Lung microvascular endothelial cell (primary cell): ENCODE data around the gene GPR101. TPM values are rescaled to one million over a fixed set of nuclear protein-coding genes. Genes with fewer than 3 reads are reported as not detected.

Experiments used
- DNase-seq, 2 donors: peaks; one replicate each; pipeline versions ENCODE4 v3.0.0 to v3.0.0-alpha.2; 2010; ENCODE audit warnings: low read depth in 2 of 2
- total RNA-seq: library from RNA; depleted of rRNA; stranded (reverse); fragments of >200 nt; gene quantifications from 2 replicates; pipeline ENCODE4 v1.2.1, GENCODE V29; 2014

The GPR101 gene, protein sequence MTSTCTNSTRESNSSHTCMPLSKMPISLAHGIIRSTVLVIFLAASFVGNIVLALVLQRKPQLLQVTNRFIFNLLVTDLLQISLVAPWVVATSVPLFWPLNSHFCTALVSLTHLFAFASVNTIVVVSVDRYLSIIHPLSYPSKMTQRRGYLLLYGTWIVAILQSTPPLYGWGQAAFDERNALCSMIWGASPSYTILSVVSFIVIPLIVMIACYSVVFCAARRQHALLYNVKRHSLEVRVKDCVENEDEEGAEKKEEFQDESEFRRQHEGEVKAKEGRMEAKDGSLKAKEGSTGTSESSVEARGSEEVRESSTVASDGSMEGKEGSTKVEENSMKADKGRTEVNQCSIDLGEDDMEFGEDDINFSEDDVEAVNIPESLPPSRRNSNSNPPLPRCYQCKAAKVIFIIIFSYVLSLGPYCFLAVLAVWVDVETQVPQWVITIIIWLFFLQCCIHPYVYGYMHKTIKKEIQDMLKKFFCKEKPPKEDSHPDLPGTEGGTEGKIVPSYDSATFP
- total RNA-seq = not detected in 2 replicates

DNA sequence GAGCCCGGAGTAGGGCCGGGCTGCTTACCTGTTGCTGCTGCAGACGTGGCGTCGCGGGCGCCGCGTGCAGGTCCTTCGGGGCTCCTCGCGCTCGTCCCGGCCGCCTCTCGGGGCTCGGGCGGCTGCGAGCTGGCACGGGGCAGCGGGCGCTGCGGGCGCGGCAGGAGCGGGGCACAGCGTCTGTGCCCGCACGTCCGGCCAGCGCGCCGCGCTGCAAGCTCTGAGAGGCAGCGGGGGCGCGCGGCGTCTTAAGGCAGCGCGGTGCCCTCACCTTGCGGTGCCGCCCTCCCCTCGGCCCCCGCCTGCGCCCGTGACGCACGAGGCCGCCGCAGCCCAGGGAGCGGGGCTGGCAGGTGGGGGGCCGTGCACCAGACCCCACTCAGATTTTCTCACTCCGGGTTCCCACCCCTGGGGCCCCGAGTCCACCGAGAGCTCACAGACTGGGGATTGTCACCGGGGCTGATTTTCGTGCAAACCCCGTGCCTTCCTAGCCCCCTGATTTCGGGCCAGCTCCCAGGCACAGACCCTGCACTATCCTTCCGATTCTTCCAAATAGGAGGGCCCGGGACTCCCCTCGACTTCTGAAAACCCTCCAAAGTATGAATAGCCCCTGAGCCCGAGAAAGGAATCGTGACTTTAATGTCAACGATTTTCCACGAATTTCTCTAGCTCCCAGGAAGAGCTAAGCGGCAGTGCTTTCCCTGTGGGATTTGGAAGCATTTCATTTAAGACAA lies at the start of gene GPR101:
TSS of gene GPR101 (minus strand) at position 222 of the 734 bp plus-strand sequence. CDS start 2,321 bp downstream, outside the sequence.
- DNase-seq = no peak

DNA sequence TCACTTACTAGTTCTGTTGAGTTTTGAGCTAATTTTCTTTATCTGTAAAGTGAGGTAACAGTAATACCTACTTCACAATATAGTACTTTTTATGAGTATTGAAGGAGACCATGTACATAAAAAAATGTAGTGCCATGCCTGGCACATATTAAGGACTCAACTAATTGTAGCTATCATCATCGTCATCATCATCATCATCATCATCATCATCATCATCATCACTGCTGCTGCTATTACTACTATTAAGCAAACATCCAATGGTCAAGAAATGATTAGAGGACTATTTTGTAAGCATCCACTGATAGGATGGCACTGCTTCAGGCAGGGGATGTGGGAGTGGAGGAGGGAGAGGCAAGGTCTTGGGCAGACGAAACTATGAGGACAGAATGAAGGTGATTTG lies 47.4 kb upstream of the GPR101 start:
- DNase-seq = no peak

DNA sequence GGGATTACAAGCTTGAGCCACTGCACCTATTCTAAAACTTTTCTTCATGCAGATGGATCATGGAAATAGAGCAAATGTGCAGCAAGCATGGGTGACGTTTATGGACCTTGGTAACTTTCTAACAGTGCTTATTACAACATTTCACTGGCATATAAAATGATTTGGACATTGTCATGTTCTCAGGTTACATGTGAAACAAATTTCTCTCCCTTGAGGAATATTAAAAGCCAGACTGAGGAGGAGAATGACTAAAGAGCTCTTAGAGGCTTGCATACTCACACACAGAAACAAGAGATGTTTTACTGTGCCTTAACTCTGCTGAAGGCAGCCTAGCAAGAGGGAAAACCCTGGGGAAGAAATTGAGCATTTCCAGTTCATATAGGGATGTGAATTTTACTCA lies 38.6 kb upstream of the GPR101 start:
- no peak for DNase-seq

DNA sequence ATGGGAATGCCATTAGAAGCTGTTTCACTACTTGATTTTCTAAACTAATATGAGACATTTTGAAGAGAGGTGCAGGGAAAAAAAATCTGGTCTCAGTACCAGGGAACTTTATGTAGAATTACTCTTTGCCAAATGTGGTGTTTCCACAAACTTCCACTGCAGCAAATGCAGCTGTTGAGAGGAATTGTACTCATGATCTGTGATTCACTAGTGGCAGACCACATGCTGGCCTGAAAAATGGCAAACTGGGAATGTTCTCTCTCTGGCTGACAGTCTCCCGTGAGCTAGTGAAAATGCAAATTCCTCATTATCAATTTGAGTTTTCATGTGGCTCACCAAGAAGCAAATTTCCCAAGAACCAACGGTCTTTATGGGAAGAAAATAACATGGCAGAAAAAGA lies 37.8 kb upstream of the GPR101 start:
- no peak for DNase-seq

DNA sequence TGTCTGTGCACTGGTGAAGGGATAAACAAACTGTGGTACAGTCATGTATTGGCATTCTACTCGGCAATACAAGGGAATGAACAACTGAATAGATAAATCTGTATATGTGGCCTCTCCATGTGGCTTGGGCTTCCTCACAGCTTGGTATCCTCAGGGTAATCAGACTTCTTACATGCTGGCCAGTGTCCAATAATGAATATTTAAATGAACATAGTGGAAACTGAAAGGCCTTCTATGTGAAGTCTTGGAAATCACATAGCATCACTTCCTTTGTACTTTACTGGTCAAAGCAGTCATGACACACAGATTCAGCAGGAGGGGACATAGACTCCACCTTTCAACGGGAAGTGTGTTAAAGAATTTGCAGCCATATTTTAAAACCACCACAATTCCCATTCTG lies 33.4 kb upstream of the GPR101 start:
- DNase-seq = no peak

DNA sequence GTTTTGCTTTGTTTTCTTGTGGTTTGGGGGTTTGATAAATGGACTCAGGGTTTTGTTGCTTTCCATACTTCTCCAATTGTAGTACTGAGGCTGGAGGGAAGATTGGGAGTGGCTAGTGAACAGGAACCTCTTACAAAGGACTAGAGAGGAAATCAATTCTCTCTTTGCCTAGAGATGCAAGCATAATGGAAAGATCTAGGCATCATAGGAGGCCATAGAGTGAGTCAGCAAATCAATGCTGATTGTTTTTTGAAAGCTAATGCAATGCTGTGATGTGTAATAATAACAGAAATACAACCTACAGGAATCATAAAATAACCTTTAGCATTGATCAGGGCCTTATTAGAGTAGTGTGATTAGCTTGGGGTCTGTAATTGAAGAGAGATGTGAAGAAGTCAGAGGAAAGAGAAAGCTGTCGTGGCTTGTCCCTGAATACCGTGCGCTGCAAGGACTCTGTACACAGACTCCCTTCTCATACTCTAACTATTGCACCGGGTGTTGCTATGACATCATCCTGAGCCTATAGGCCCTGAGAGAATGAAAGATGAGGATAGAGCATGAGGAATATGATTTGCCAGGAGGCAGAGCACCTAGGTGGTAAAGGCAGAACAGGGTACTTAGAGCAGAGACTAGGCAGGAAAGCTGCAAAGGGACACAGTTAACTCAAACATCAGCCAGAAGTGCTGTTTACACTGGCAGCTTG lies 29.3 kb upstream of the GPR101 start:
- no peak for DNase-seq

DNA sequence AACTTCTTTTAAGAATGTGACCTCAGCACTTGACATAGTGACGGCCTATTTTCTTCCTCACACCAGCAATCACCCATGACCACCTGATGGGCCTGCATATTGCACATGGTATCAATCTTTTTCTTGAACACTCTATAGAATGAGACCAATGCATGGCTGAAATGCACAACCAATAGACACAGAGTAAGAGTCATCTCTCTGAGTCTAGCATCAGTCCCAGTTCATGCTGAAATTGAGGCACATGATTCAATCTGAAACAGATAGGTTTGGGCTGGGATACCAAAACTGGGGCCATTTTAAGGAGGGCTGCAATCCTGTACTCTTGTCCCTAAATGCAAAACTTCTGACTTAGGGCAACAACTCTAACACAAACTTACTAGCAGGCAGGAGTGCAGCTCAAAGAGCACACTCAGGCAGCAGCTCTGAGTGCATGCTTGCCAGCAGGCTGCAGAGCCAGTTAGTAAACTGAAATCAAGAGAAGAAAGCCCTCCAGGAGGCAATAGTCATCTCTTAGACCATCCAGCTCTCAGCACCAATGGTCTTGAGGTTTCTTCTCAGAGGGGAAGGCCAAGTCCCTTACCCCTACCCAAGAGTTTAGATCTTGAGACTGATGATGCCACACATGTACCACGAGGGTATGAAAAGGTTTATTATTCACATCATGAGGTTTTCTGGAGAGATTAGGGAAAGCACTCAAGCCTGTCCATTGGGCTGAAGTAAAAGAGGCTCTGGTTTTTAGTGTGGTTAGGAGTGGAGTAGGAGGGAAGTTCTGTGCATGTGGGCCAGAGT lies 24.7 kb upstream of the GPR101 start:
- no peak for DNase-seq

DNA sequence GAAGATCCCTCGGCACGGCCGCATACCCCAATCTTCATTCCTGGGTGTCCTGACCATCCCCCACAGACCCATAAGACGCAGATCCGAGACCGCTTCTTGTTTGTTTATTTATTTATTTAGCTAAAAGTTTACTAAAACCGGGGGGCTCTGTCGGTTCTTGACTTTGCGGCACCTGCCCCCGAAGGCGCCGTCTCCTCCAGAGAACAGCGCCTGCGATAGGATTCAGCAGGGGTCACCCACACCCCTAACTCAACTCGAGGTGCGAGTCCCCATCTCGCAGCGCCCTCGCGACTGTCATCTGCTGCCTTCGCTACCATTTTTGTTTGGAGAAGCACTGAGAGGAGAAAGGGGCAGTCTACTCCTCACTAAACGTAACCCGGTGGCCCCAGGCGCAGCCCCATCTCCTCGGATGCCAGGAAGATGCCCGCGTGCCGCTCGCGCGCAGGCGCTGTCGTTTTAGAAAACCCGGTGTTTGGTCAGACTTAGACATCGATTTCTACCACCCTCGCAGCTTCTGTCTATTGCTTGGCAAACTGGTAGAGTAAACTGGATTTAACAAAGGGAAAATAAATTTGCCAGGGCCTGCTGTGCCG lies 18.9 kb upstream of the GPR101 start:
- no peak for DNase-seq

DNA sequence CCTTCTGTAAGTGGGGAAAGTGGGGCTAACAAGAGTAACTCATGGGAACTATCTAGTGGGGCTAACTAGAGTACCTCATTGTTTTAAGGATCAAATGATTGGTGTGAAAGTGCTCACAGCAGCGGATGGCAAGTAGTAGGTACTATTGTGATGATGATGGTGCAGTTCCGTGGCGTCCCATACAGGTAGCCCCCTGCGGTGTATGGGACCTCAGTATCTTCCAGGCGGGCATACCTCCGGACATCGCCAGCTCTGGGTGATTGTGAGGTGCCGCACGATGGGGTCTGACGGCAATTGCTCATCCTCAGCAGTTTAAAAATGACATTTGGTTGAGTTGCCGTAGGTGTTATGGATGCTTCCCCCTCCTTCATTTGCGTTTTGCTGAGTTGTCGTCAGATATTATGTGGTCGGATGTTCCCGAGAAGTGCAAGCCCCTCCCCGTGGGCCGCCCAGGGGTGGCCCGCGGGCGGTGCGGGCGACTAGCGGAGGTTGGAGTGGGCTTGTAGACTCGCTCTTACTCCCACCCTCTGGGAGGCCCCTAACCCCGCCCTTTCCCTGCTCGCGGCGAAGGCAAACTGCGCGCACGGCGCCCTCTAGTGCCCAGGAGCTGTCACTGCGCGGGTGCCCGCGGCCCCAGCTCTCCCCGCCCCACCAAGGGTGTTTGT lies 18.3 kb upstream of the GPR101 start:
- DNase-seq = peak; percentile 37 to 60

DNA sequence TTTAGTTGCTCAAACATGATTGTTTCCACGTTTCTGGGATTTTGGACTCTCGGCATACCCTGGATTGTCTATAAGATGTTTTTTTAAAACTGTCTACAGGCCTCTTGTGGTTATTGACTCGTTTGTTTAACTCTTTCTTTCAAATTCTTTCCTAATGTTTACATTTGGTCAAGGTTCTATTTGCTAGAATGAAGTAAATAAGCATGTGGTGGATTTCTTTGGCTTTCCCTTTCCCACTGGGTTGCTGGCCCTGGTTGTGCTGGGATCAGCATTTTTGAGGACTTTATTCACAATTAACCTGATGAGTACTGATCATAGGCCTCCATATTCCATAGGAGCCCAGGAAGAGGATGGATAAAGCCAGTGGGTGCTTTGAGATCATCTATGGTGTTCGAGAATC lies 11.1 kb upstream of the GPR101 start:
- DNase-seq = no peak

DNA sequence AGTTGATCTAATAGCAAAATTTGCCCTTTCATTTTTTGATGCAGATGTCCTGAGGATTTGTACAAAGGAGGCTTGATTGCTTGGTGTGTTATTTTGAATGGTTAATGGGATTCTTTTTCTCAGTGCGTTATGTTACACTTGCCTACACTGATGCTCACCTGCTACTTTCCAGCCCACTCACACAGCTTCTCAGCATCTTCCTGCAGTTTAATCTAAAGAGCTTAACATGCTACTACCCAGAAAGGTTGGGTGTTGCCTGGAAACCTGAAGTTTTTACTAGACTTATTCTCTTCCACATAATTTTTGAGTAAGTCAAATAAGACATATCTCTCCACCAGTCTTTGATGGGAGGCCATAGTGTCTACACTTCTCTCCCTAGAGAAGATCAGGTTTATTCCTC lies 9.9 kb upstream of the GPR101 start:
- DNase-seq = no peak

DNA sequence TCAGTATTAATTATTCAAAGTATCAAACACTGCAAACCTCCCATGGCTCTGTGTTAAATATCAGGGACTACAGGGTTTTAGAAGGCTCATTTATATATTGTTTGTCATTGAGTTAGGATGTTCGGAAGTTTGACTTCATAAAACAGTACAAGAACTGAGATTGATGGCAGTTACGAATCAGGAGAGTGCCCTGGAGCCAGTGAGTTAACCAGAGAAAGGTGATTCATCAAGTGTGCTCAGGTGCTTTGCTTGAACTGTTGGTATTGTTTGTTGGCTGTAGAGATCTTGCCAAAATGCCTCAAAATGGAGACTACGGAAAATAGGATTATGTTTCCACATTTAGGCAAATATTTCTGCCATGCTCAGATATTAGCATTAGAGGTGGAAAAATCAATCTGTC lies 7.5 kb upstream of the GPR101 start:
- DNase-seq = no peak

DNA sequence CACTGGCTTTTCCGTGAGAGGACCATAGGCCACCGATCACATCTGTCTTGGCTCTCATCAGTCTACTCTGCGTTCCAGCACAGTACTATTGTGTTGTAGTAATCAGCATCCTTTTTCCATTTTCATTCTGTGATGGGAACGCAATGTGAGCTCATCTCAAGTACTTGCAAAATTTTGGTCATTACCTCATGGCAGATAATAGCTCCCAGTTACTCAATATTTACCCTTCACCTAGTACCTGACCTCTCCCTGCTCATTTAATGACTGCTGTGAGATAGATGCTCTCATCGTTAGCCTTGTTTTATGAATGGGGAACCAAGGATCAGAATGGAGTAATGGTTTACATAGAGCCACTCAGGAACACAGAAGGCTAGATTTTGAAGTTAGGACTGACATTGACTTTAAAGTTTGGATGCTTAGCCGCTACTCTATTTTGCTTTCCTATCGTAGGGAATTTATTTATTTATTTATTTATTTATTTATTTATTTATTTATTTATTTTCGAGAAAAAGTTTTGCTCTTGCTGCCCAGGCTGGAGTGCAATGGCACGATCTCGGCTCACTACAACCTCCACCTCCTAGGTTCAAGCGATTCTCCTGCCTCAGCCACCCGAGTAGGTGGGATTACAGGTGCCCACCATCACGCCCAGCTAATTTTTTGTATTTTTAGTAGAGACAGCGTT lies 6.5 kb upstream of the GPR101 start:
- no peak for DNase-seq

DNA sequence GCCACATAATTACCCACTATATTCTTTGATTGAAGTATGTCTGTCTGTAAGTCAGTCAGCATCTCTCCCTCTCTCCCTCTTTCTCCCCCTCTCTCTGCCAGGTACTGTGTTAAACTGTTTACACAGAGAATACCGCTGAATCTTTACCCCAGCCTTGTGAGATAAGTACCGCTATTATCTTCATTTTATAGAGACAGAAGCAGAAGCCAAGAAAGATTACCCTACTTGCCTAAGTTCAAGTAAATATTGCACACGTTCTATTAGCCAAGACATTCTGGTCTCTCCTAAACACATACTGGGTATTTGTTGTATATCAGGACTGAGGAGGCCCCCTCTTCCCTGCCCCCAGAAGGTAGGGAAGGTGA lies 695 bp upstream of the GPR101 start:
- no peak for DNase-seq

DNA sequence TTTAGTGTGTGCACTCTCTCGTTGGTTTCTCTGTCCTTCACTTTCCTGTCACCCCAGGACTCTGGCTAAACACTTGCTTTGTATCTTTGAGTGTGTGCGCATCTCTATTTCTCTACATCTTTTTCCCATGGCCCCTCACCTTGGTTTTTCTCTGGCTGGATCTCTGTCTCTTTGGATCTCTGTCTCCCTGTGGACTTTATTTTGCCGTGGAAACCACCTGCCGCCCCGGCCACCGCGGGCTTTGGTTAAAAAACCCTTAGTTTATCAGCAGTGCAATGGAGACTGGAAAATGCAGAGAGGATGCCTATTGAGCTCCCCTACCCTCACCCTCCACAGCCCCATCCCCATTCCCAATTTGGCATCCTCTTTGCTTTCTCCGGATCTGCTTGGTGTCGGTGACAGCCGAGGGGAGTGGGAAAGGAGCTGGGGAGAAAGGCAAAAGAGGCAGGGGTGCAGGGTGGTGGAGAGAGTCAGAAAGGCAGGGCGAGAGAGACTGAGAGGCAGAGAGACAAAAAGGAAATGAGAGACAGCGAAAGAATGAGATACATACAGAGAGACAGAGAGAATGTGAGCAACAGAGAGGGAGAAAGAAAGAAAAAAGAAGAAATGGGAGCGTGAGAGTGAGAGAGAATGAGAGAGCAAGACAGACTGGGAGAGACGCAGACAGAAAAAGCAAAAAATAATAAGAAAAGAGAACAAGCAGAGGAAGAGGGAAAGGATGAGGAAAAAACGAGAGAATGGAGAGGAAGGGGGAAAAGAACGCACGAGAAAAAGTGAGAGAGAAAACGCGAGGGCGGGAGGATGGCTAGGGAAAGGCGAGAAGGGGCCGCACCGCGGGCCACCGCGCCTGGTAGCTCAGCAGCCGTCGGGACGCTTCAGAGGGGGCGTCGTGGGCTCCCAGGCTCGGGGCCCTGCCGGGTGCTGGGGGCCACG lies 688 bp downstream of the GPR101 start:
- no peak for DNase-seq

DNA sequence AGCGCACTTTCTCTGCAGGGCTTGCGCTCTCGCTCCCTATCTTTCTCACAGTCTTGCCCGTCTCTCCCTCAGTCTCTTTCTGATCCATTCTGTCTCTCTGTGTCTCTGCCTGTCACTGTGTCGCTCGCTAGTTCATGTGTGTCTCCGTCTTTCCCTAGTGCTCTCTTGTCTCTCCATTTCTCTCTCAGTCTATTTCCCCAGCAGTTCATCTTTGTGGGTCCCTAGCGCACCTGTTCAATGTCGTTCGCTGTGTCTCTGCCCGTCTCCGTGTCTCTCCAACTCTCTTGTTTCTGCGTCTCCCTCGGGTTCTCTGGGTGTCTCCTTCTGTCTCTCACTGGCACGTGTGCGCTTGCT lies 1.5 kb downstream of the GPR101 start:
- no peak for DNase-seq

DNA sequence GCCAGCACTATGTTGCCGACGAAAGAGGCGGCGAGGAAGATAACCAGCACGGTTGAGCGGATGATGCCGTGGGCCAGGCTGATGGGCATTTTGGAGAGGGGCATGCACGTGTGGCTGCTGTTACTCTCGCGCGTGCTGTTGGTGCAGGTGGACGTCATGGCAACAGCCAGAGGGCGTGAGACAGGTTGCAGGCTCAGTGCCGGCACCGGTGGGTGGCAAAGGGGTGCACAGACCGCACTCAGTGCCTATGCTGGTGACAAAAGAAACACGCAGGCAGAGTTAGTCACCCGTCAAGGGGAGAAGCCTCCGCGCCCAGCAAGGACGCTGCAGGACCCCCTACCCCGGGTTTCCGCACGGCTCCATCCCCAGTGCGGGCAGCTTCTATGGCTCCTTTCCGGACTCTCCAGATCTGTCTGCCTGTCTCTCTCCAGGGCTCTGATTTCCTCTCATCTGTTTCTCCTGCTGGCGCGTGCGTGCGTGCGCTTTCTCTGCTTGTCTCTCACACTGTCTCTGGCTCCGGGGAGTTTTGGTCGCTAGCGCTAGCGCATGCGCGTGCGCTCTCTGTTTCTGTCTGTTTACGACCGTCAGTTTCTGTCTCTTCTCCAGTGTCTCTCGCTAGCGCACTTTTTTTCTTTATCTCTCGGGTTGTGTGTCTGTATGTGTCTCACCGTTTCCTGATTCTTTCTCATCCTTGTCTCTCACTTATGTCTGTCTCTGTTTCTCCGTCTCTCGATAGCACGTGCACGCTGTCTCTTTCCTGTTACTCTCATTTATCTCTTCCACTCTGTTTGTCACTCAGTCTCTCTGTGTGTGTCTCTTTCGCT lies 2.1 kb downstream of the GPR101 start:
- peak; percentile 34 to 46 for DNase-seq

DNA sequence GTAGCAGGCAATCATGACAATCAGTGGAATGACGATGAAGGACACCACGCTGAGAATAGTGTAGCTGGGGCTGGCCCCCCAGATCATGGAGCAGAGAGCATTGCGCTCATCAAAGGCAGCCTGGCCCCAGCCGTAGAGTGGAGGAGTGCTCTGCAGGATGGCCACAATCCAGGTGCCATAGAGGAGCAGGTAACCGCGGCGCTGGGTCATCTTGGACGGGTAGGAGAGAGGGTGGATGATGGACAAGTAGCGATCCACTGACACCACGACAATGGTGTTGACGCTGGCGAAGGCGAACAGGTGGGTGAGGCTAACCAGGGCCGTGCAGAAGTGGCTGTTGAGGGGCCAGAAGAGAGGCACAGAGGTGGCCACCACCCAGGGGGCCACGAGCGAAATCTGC lies 2.8 kb downstream of the GPR101 start:
- no peak for DNase-seq
